Erythroblast (primary cell): Measurements from ENCODE around the gene SLC29A1.

Experiments used
- GATA1 ChIP-seq: IDR thresholded peaks from 2 replicates; pipeline ENCODE4 v1.6.1; 2011; ENCODE audit warnings: low read depth, mild to moderate bottlenecking, control low read depth, low read length, moderate library complexity
- POLR2A ChIP-seq: IDR thresholded peaks from 2 replicates; pipeline ENCODE4 v1.6.1; 2011; ENCODE audit warnings: mild to moderate bottlenecking, low read length

GRCh38 chr6:44223319-44224028 lies at the start of gene SLC29A1:
- TF ChIP-seq POLR2A (peak; percentile 51), GATA1 (no peak)
